GM18870 (cell line): ENCODE measurements around the gene SNX21.
"Not testable (repeated sequence)": the region's sequence is repeated elsewhere in the genome, so short reads cannot be mapped to it uniquely, and the experiment has no call there.

Experiments used
- ATAC-seq: cut with Tn5 transposase; IDR thresholded peaks from one replicate; pipeline ENCODE4 v1.9.1; 2021; ENCODE audit warnings: moderate library complexity; ENCODE audit not compliant: unreplicated experiment

Gene SNX21

DNA sequence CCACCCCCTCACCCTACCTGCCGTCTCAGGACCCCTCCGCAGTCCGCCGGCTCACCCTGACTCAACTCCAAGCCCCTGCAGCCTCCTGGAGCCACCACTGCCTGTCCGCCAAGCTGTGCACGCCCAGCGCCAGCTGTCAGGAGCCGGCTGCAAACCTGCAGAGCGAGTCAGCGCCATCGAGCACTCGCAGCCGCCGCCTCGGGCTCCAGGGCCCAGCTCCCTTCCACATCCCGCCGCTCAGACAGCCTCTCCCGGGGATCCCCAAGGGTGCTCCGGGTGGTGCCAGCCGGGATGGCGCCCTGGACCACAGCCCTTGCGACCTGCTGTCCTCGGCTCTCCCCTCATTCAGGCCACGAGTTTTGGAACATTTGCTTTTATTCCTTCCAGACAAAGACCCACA lies 10.7 kb upstream of the SNX21 start:
- ATAC-seq = no peak

- ATAC-seq = no peak
Observed at GRCh38 chr20:45823949-45824835, 9.4 kb upstream of the SNX21 start.

- ATAC-seq = no peak
Observed at GRCh38 chr20:45826381-45827019, 7.1 kb upstream of the SNX21 start.

- no peak for ATAC-seq
Observed at GRCh38 chr20:45827030-45827652, 6.5 kb upstream of the SNX21 start, which contains the start of gene TNNC2. Gene TNNC2 (minus strand): TSS chr20:45827312. CDS start chr20:45827248, 64 bp downstream.

DNA sequence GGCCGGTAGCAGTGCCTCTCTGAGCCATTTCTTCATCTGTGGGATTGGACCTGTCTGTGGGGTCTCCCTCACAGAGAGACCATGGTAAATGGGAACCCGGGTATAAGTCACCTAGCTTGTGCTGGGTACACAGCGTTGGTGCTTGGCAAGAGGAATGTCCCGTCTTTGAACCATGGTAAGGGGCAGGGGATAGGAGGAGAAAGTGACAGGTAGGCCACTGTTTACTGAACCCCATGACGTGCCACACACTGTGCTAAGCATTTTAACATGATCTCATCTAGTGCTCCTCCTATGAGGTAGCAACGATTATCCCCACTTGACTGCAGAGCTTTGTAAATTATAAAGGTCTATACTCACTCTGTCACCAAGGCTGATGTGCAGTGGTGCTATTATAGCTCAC lies 5.9 kb upstream of the SNX21 start:
- ATAC-seq = no peak

- ATAC-seq = no peak
Observed at GRCh38 chr20:45828589-45828988, 5.0 kb upstream of the SNX21 start.

GRCh38 chr20:45829673-45830106 lies 3.9 kb upstream of the SNX21 start:
- ATAC-seq = not testable (repeated sequence)

DNA sequence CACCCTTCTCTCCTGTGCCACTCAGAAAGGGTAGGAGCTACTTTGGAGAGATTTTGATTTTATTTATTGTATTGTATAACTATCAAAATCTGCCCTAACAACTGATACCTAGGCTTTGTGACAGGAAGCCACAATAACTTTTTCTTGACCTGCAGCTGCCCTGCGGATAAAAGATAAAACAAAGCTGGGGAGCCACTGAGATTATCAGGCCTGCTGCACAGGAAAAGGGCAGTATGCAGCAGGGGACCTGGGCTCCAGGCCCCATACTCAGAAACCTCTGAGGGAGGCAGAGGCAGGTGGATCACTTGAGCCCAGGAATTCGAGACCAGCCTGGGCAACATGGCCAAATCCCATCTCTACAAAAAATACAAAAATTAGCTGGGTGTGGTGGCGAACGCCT lies 980 bp upstream of the SNX21 start:
- ATAC-seq = no peak

- no peak for ATAC-seq
Observed at GRCh38 chr20:45833883-45834796, 541 bp downstream of the SNX21 start.

GRCh38 chr20:45834797-45835161 lies 1.2 kb downstream of the SNX21 start:
- no peak for ATAC-seq

DNA sequence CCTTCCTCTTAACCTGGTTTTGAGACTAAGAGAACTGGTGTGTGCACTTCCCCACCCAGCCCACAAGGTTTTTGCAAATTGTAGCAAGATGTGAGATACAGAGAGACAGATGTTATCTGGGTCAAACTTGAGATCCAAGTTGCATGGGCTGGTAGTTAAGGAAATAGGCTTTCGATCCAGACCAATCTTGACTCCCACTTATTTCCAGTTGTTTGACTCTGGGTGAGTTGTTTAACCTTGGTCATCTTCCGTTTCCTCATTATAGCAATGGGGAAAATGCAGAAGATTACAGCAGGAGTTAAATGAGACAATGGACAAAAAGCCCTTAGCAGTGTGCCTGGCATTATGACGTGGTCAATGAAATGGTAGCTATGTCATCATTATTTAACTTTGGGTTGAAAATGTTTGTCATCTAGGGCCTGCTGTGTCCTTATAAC lies 1.7 kb downstream of the SNX21 start:
- ATAC-seq = no peak

DNA sequence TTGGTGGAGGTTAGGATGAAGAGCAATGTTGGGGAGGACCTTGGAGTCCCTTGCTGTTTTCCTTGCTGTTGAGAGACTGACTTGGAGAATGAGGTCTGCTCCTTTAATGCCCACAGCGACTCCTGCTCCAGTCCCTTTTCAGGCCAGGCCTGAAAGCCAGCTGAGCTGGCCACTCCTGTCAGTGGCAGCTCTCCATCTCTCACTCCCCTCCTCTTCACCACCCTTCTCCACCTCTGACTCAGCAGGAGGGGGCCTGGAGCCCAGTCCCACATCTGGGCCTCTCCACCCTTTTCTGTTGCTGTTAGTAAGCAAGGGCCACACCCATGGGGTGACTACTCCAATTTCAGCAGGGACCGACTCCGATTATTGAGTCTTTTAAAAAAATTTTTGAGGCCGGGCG lies 2.2 kb downstream of the SNX21 start:
- no peak for ATAC-seq

- no peak for ATAC-seq
Observed at GRCh38 chr20:45836841-45837240, 3.2 kb downstream of the SNX21 start.

DNA sequence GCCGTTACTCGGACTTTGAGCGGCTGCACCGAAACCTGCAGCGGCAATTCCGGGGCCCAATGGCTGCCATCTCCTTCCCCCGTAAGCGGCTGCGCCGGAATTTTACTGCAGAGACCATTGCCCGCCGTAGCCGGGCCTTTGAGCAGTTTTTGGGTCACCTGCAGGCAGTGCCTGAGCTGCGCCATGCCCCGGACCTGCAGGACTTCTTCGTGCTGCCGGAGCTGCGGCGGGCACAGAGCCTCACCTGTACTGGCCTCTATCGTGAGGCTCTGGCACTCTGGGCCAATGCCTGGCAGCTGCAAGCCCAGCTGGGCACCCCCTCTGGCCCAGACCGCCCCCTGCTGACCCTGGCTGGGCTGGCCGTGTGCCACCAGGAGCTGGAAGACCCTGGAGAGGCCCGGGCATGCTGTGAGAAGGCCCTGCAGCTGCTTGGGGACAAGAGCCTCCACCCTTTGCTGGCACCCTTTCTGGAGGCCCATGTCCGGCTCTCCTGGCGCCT lies 7.2 kb downstream of the SNX21 start:
- ATAC-seq = no peak

GRCh38 chr20:45841407-45842129 lies 8.0 kb downstream of the SNX21 start:
- no peak for ATAC-seq

DNA sequence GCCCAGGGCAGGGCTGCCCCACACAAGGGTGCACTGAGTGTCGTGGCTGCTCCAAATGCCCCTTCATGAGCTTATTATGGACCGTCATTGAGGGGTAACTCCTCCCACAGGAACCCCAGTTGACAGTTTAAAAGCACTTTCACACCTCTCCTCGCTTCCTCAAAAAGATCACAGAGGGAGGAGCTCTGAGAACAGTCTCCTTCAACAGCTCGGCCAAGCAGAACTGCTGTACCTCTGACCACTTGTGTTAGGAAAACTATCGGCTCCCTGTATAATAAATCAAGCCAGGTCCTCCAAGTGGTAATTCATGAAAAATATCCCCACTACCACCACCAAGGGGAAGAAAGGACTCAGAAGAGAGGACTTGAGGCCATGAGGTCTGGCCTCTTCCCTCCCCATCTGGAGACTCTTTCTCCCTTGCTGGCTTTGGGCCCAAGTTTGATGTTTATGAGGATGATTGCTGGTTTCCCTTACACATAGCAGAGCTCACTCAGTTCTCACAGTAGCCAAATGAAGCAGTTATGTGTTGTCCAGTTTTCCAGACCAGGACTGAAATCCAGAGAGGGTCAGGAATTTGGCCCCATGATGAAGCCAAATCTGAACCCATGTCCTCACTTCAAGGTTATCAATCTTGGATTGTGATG lies 8.7 kb downstream of the SNX21 start:
- ATAC-seq = no peak

- no peak for ATAC-seq
Observed at GRCh38 chr20:45843506-45843905, 9.9 kb downstream of the SNX21 start.

DNA sequence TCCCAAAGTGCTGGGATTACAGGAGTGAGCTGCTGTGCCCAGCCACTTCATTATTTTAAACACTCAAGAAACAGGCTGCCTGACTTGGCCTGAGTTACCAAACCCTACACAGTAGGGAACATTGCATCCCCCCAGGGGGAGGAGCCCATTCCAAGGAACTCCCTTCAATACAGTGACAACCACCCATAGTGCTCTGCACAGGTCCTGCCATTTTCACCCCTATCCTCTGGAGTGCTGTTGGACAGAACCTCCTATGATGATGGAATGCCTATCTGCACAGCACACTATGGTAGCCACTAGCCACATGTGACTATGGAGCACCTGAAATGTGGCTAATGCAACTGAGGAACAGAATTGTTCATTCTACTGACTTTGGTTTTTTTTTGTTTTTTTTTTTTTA lies 11.9 kb downstream of the SNX21 start:
- no peak for ATAC-seq

GRCh38 chr20:45848421-45848820 lies 14.8 kb downstream of the SNX21 start:
- ATAC-seq = no peak
